HEK293 (cell line): Measurements from ENCODE around the gene CLCNKB.

Source experiments
- CTCF ChIA-PET: fragments of 350-600 bp; formaldehyde crosslinking; extraction: SDS; loops from one replicate; lab custom pipeline; 2021; ENCODE audit warnings: antibody characterized with exemption; lab: Yijun Ruan, JAX
- POLR2A ChIA-PET: fragments of 300-600 bp; formaldehyde crosslinking; extraction: SDS; loops from one replicate; lab custom pipeline; 2020; ENCODE audit warnings: antibody characterized with exemption, inconsistent platforms; lab: Yijun Ruan, JAX
- H3K27ac ChIP-seq: fragments of 200-500 bp; sonication (Bioruptor generic); 2 replicates; pipeline ENCODE4 v1.5.1; 2014; ENCODE audit warnings: low read depth, low read length, control low read depth, inconsistent platforms; ENCODE audit errors: extremely low read depth
- H3K36me3 ChIP-seq, 2 experiments: fragments of 200-500 bp in 1 of 2; sonication (Bioruptor generic) in 1 of 2; 1 replicate in 1 of 2; 2 replicates in 1 of 2; pipeline ENCODE4 v1.5.1; 2014 to 2017; ENCODE audit warnings: inconsistent platforms in 2 of 2, low read length in 2 of 2; ENCODE audit not compliant: control insufficient read depth in 2 of 2, insufficient read depth in 1 of 2
- H3K4me1 ChIP-seq: fragments of 200-500 bp; sonication (Bioruptor generic); 2 replicates; pipeline ENCODE4 v1.5.1; 2014; ENCODE audit warnings: mild to moderate bottlenecking, low read length, inconsistent platforms; ENCODE audit not compliant: control insufficient read depth, insufficient read depth
- H3K4me3 ChIP-seq: 2 replicates; pipeline ENCODE4 v1.5.1; 2011; ENCODE audit warnings: low read depth, mild to moderate bottlenecking, control low read depth, low read length, moderate library complexity
- H3K9me3 ChIP-seq: fragments of 200-500 bp; sonication (Bioruptor generic); 2 replicates; pipeline ENCODE4 v1.5.1; 2014; ENCODE audit warnings: low read depth, low read length, inconsistent platforms; ENCODE audit not compliant: control insufficient read depth, insufficient read depth
- GFI1B ChIP-seq: fragments of 450-650 bp; formaldehyde crosslinking; IDR thresholded peaks from 2 replicates; pipeline ENCODE4 v1.5.1; 2016; ENCODE audit warnings: missing biosample characterization, missing genetic modification characterization
- KLF1 ChIP-seq: fragments of 450-650 bp; formaldehyde crosslinking; IDR thresholded peaks from 2 replicates; pipeline ENCODE4 v1.5.1; 2016; ENCODE audit warnings: missing biosample characterization, missing genetic modification characterization
- KLF9 ChIP-seq: fragments of 450-650 bp; formaldehyde crosslinking; IDR thresholded peaks from 2 replicates; pipeline ENCODE4 v1.5.1; 2016; ENCODE audit warnings: missing biosample characterization, missing genetic modification characterization, low read depth
- MYNN ChIP-seq: fragments of 450-650 bp; formaldehyde crosslinking; IDR thresholded peaks from 2 replicates; pipeline ENCODE4 v1.5.1; 2016; ENCODE audit warnings: missing biosample characterization, missing genetic modification characterization, borderline replicate concordance
- PRDM1 ChIP-seq: fragments of 450-650 bp; formaldehyde crosslinking; IDR thresholded peaks from 2 replicates; pipeline ENCODE4; 2016; ENCODE audit warnings: missing biosample characterization, missing genetic modification characterization
- SETDB1 ChIP-seq: IDR thresholded peaks from one replicate; pipeline ENCODE4 v1.6.1; 2017; ENCODE audit warnings: mild to moderate bottlenecking, low read length, moderate library complexity, mixed read lengths; ENCODE audit not compliant: insufficient read length
- SP2 ChIP-seq: fragments of 450-650 bp; formaldehyde crosslinking; IDR thresholded peaks from 2 replicates; pipeline ENCODE4 v1.5.1; 2016; ENCODE audit warnings: missing biosample characterization, missing genetic modification characterization
- ZBTB26 ChIP-seq: fragments of 450-650 bp; formaldehyde crosslinking; optimal IDR thresholded peaks from 2 replicates; pipeline ENCODE3; 2016; ENCODE audit warnings: missing biosample characterization, mild to moderate bottlenecking, missing genetic modification characterization
- ZNF214 ChIP-seq: fragments of 450-650 bp; formaldehyde crosslinking; IDR thresholded peaks from 2 replicates; pipeline ENCODE4 v1.5.1; 2017; ENCODE audit warnings: missing biosample characterization, mild to moderate bottlenecking, missing genetic modification characterization, borderline replicate concordance
- ZNF391 ChIP-seq: fragments of 450-650 bp; formaldehyde crosslinking; IDR thresholded peaks from 2 replicates; pipeline ENCODE4 v1.5.1; 2016; ENCODE audit warnings: low read depth, missing biosample characterization, missing genetic modification characterization, borderline replicate concordance
- ZNF548 ChIP-seq: fragments of 450-650 bp; formaldehyde crosslinking; IDR thresholded peaks from 2 replicates; pipeline ENCODE4 v1.5.1; 2016; ENCODE audit warnings: missing biosample characterization, missing genetic modification characterization
- ZNF558 ChIP-seq: fragments of 450-650 bp; formaldehyde crosslinking; IDR thresholded peaks from 2 replicates; pipeline ENCODE4 v1.5.1; 2016; ENCODE audit warnings: missing biosample characterization, missing genetic modification characterization
- ZNF624 ChIP-seq: fragments of 450-650 bp; formaldehyde crosslinking; IDR thresholded peaks from 2 replicates; pipeline ENCODE4 v1.5.1; 2017; ENCODE audit warnings: missing biosample characterization, missing genetic modification characterization
- ZNF629 ChIP-seq: fragments of 450-650 bp; formaldehyde crosslinking; IDR thresholded peaks from 2 replicates; pipeline ENCODE4 v1.5.1; 2017; ENCODE audit warnings: missing biosample characterization, missing genetic modification characterization
- ZNF660 ChIP-seq: fragments of 450-650 bp; IDR thresholded peaks from 2 replicates; pipeline ENCODE4 v1.5.1; 2018; ENCODE audit warnings: missing biosample characterization, mild to moderate bottlenecking, missing genetic modification characterization
- ZNF664 ChIP-seq: fragments of 450-650 bp; formaldehyde crosslinking; IDR thresholded peaks from 2 replicates; pipeline ENCODE4 v1.5.1; 2016; ENCODE audit warnings: missing biosample characterization, missing genetic modification characterization
- ZSCAN23 ChIP-seq: fragments of 450-650 bp; formaldehyde crosslinking; IDR thresholded peaks from 2 replicates; pipeline ENCODE4 v1.5.1; 2016; ENCODE audit warnings: missing biosample characterization, missing genetic modification characterization
- ZSCAN5A ChIP-seq: fragments of 450-650 bp; formaldehyde crosslinking; IDR thresholded peaks from 2 replicates; pipeline ENCODE4 v1.5.1; 2016; ENCODE audit warnings: missing biosample characterization, missing genetic modification characterization
- TF ChIP-seq, protein P1 (sequence below): fragments of 450-650 bp; formaldehyde crosslinking; IDR thresholded peaks from 2 replicates; pipeline ENCODE4 v1.5.1; 2016; ENCODE audit warnings: missing biosample characterization, missing genetic modification characterization

Gene CLCNKB

DNA sequence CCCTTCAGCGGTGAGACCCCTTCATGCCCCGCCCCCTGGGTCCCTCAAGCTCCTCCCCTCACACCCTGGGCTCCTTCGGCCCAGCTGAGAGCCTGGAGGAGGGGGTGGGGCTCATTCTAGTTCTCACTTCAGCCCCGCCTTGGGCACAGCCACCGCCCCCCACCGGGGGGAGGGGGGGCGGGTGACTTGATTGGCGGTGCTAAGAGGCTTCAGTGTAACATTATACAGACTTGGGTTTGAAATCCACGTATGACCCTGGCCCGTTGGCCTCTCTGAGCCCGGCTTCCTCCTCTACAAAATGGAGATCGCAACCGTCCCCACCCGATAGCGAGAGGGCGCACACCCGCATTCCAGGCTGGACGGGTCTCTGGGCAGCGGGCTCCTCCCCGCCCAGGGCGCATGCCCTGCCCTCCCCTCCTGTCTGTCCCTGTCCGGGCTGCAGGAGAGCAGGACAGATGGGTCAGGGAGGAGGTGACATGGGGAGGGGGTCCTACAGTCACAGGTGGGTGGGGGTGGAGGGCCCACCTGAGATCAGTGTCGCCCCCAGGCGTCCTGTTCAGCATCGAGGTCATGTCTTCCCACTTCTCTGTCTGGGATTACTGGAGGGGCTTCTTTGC is 5.1 kb downstream of the CLCNKB start (continued):
- TF ChIP-seq ZNF629 (tag by site-specific recombination) (no peak), ZNF624 (no peak), PRDM1 (tag by site-specific recombination) (no peak), ZBTB26 (tag by site-specific recombination) (no peak), KLF1 (tag by site-specific recombination) (peak; percentile 66), ZSCAN5A (no peak), SETDB1 (no peak), ZNF214 (tag by site-specific recombination) (no peak), GFI1B (tag by site-specific recombination) (no peak), ZSCAN23 (tag by site-specific recombination) (no peak), ZNF391 (tag by site-specific recombination) (no peak), ZNF660 (no peak), KLF9 (tag by site-specific recombination) (peak; percentile 44; the same call in 1 of the 2 replicates), MYNN (tag by site-specific recombination) (no peak)
- TF ChIP-seq, protein P1, sequence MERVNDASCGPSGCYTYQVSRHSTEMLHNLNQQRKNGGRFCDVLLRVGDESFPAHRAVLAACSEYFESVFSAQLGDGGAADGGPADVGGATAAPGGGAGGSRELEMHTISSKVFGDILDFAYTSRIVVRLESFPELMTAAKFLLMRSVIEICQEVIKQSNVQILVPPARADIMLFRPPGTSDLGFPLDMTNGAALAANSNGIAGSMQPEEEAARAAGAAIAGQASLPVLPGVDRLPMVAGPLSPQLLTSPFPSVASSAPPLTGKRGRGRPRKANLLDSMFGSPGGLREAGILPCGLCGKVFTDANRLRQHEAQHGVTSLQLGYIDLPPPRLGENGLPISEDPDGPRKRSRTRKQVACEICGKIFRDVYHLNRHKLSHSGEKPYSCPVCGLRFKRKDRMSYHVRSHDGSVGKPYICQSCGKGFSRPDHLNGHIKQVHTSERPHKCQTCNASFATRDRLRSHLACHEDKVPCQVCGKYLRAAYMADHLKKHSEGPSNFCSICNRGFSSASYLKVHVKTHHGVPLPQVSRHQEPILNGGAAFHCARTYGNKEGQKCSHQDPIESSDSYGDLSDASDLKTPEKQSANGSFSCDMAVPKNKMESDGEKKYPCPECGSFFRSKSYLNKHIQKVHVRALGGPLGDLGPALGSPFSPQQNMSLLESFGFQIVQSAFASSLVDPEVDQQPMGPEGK = peak; percentile 57; the same call in 1 of the 2 replicates

GRCh38 chr1:16050328-16050727 is 6.7 kb downstream of the CLCNKB start:
- Histone ChIP-seq H3K27ac (no peak overlapping the region), H3K36me3 (no peaks in the 10 kb centered on the region), H3K4me1 (no peaks in the 10 kb centered on the region), H3K9me3 (no peaks in the 10 kb centered on the region), H3K4me3 (no peak overlapping the region)
- ChIA-PET POLR2A (no interaction called here), CTCF (interaction anchor here (1.0 kb wide), 1 partner anchor 28 kb away, joined by 3 read pairs; no protein-coding TSS in a partner anchor)
- TF ChIP-seq, protein P1 = peak; percentile 42; the same call in 1 of the 2 replicates
- TF ChIP-seq ZNF558 (tag by site-specific recombination) = no peak
- TF ChIP-seq ZNF664 (tag by site-specific recombination) = peak; percentile 61; the same call in 1 of the 2 replicates
- TF ChIP-seq SP2 (tag by site-specific recombination) = peak; percentile 25; the same call in 1 of the 2 replicates
- no peak for TF ChIP-seq ZNF548 (tag by site-specific recombination)
